ENCODE data around the gene C1QTNF1.
"Not testable (repeated sequence)": the region's sequence is repeated elsewhere in the genome, so short reads cannot be mapped to it uniquely, and the experiment has no call there.

Gene C1QTNF1

GRCh38 chr17:79027925-79028491 lies 4.0 kb downstream of the C1QTNF1 start:
- peaks cover 32% of the 10 kb centered on the region for H3K4me1 ChIP-seq (ENCODE audit: control insufficient read depth, insufficient read depth, low read length, poor library complexity, severe bottlenecking)
- 80 to 81% methylated on average over 9 to 15 of the region's 16 CpGs for WGBS, 2 experiments (ENCODE audit: insufficient coverage in 2 of 2)
- H3K4me3 ChIP-seq (ENCODE audit: extremely low read depth, insufficient read depth, low read length, poor library complexity, severe bottlenecking): no peak overlapping the region
- H3K36me3 ChIP-seq (ENCODE audit: control insufficient read depth, insufficient read depth, low read length): no peaks in the 10 kb centered on the region
- no peaks in the 10 kb centered on the region for H3K9me3 ChIP-seq (ENCODE audit: control insufficient read depth, low read length)
- no peak overlapping the region for H3K27ac ChIP-seq (ENCODE audit: low read depth, low read length, severe bottlenecking)

- H3K27ac ChIP-seq (ENCODE audit: low read depth, low read length, severe bottlenecking): no peak overlapping the region
- H3K4me3 ChIP-seq (ENCODE audit: extremely low read depth, insufficient read depth, low read length, poor library complexity, severe bottlenecking): no peak overlapping the region
- peaks cover 29% of the 10 kb centered on the region for H3K4me1 ChIP-seq (ENCODE audit: control insufficient read depth, insufficient read depth, low read length, poor library complexity, severe bottlenecking)
- no peaks in the 10 kb centered on the region for H3K36me3 ChIP-seq (ENCODE audit: control insufficient read depth, insufficient read depth, low read length)
- 86 to 90% methylated on average over 8 to 14 of the region's 17 CpGs for WGBS, 2 experiments (ENCODE audit: insufficient coverage in 2 of 2)
- H3K9me3 ChIP-seq (ENCODE audit: control insufficient read depth, low read length): no peaks in the 10 kb centered on the region
Measured at GRCh38 chr17:79028496-79029326, 4.7 kb downstream of the C1QTNF1 start.

GRCh38 chr17:79029327-79030009 lies 5.5 kb downstream of the C1QTNF1 start:
- WGBS, 2 experiments (ENCODE audit: insufficient coverage in 2 of 2): 92 to 94% methylated on average over 15 to 16 of the region's 16 CpGs
- H3K27ac ChIP-seq (ENCODE audit: low read depth, low read length, severe bottlenecking): no peak overlapping the region
- H3K4me3 ChIP-seq (ENCODE audit: extremely low read depth, insufficient read depth, low read length, poor library complexity, severe bottlenecking): no peak overlapping the region
- H3K9me3 ChIP-seq (ENCODE audit: control insufficient read depth, low read length): no peaks in the 10 kb centered on the region
- H3K4me1 ChIP-seq (ENCODE audit: control insufficient read depth, insufficient read depth, low read length, poor library complexity, severe bottlenecking): peaks cover 24% of the 10 kb centered on the region
- no peaks in the 10 kb centered on the region for H3K36me3 ChIP-seq (ENCODE audit: control insufficient read depth, insufficient read depth, low read length)

GRCh38 chr17:79030636-79031035 lies 6.7 kb downstream of the C1QTNF1 start:
- H3K4me3 ChIP-seq (ENCODE audit: extremely low read depth, insufficient read depth, low read length, poor library complexity, severe bottlenecking); H3K36me3 ChIP-seq (ENCODE audit: control insufficient read depth, insufficient read depth, low read length); H3K27ac ChIP-seq (ENCODE audit: low read depth, low read length, severe bottlenecking); H3K9me3 ChIP-seq (ENCODE audit: control insufficient read depth, low read length): not testable (repeated sequence)
- WGBS, 2 experiments (ENCODE audit: insufficient coverage in 2 of 2): 90 to 98% methylated on average over 10 to 11 of the region's 12 CpGs
- peaks cover 19% of the 10 kb centered on the region for H3K4me1 ChIP-seq (ENCODE audit: control insufficient read depth, insufficient read depth, low read length, poor library complexity, severe bottlenecking)

GRCh38 chr17:79031996-79032875 lies 8.3 kb downstream of the C1QTNF1 start:
- H3K4me3 ChIP-seq (ENCODE audit: extremely low read depth, insufficient read depth, low read length, poor library complexity, severe bottlenecking): no peak overlapping the region
- H3K36me3 ChIP-seq (ENCODE audit: control insufficient read depth, insufficient read depth, low read length): no peaks in the 10 kb centered on the region
- no peaks in the 10 kb centered on the region for H3K9me3 ChIP-seq (ENCODE audit: control insufficient read depth, low read length)
- H3K27ac ChIP-seq (ENCODE audit: low read depth, low read length, severe bottlenecking): no peak overlapping the region
- 87 to 89% methylated on average over 24 to 25 of the region's 26 CpGs for WGBS, 2 experiments (ENCODE audit: insufficient coverage in 2 of 2)
- H3K4me1 ChIP-seq (ENCODE audit: control insufficient read depth, insufficient read depth, low read length, poor library complexity, severe bottlenecking): peaks cover 6% of the 10 kb centered on the region

- Histone ChIP-seq H3K27ac (ENCODE audit: low read depth, low read length, severe bottlenecking) (no peak overlapping the region), H3K4me3 (ENCODE audit: extremely low read depth, insufficient read depth, low read length, poor library complexity, severe bottlenecking) (no peak overlapping the region), H3K4me1 (ENCODE audit: control insufficient read depth, insufficient read depth, low read length, poor library complexity, severe bottlenecking) (no peaks in the 10 kb centered on the region), H3K36me3 (ENCODE audit: control insufficient read depth, insufficient read depth, low read length) (no peaks in the 10 kb centered on the region), H3K9me3 (ENCODE audit: control insufficient read depth, low read length) (no peaks in the 10 kb centered on the region)
- WGBS, 2 experiments (ENCODE audit: insufficient coverage in 2 of 2): 90 to 96% methylated on average over 7 of the region's 9 CpGs
Measured at GRCh38 chr17:79033046-79033616, 9.2 kb downstream of the C1QTNF1 start.

GRCh38 chr17:79033741-79034501 lies 10.0 kb downstream of the C1QTNF1 start:
- H3K36me3 ChIP-seq (ENCODE audit: control insufficient read depth, insufficient read depth, low read length): no peaks in the 10 kb centered on the region
- H3K4me3 ChIP-seq (ENCODE audit: extremely low read depth, insufficient read depth, low read length, poor library complexity, severe bottlenecking): no peak overlapping the region
- H3K9me3 ChIP-seq (ENCODE audit: control insufficient read depth, low read length): no peaks in the 10 kb centered on the region
- WGBS, 2 experiments (ENCODE audit: insufficient coverage in 2 of 2): 88 to 89% methylated on average over 26 to 28 of the region's 28 CpGs
- H3K27ac ChIP-seq (ENCODE audit: low read depth, low read length, severe bottlenecking): no peak overlapping the region
- no peaks in the 10 kb centered on the region for H3K4me1 ChIP-seq (ENCODE audit: control insufficient read depth, insufficient read depth, low read length, poor library complexity, severe bottlenecking)

- no peaks in the 10 kb centered on the region for H3K4me1 ChIP-seq (ENCODE audit: control insufficient read depth, insufficient read depth, low read length, poor library complexity, severe bottlenecking)
- H3K27ac ChIP-seq (ENCODE audit: low read depth, low read length, severe bottlenecking): no peak overlapping the region
- H3K9me3 ChIP-seq (ENCODE audit: control insufficient read depth, low read length): no peaks in the 10 kb centered on the region
- WGBS, 2 experiments (ENCODE audit: insufficient coverage in 2 of 2): 60 to 75% methylated on average over 3 to 8 of the region's 8 CpGs
- H3K4me3 ChIP-seq (ENCODE audit: extremely low read depth, insufficient read depth, low read length, poor library complexity, severe bottlenecking): no peak overlapping the region
- H3K36me3 ChIP-seq (ENCODE audit: control insufficient read depth, insufficient read depth, low read length): no peaks in the 10 kb centered on the region
Measured at GRCh38 chr17:79034931-79035485, 11.0 kb downstream of the C1QTNF1 start.

GRCh38 chr17:79035686-79036085 lies 11.7 kb downstream of the C1QTNF1 start:
- H3K27ac ChIP-seq (ENCODE audit: low read depth, low read length, severe bottlenecking): no peak overlapping the region
- no peaks in the 10 kb centered on the region for H3K4me1 ChIP-seq (ENCODE audit: control insufficient read depth, insufficient read depth, low read length, poor library complexity, severe bottlenecking)
- WGBS, 2 experiments (ENCODE audit: insufficient coverage in 2 of 2): 92 to 96% methylated on average over 3 to 6 of the region's 6 CpGs
- H3K9me3 ChIP-seq (ENCODE audit: control insufficient read depth, low read length): no peaks in the 10 kb centered on the region
- H3K36me3 ChIP-seq (ENCODE audit: control insufficient read depth, insufficient read depth, low read length): no peaks in the 10 kb centered on the region
- no peak overlapping the region for H3K4me3 ChIP-seq (ENCODE audit: extremely low read depth, insufficient read depth, low read length, poor library complexity, severe bottlenecking)

All from mesodermal cell (in vitro differentiated cells).